CD14-positive monocyte (primary cell): ENCODE results near the gene PABPN1L. TPM values are rescaled to one million over a fixed set of nuclear protein-coding genes. Genes with fewer than 3 reads are reported as not detected.

ENCODE experiments used
- DNase-seq, 3 donors: peaks; one replicate each; pipeline ENCODE4 v3.0.0-alpha.2; 2011 to 2022
- H2AFZ ChIP-seq: 2 replicates; pipeline ENCODE4 v1.6.0; 2012; ENCODE audit warnings: mild to moderate bottlenecking, low read depth, low read length, inconsistent platforms; ENCODE audit not compliant: insufficient read depth, poor library complexity, severe bottlenecking
- H3K27ac ChIP-seq, 2 donors: 1 replicate in 1 of 2; 2 replicates in 1 of 2; pipeline ENCODE4 v1.5.1; 2012 to 2013; ENCODE audit warnings: low read length in 2 of 2, control low read depth in 1 of 2, inconsistent platforms in 1 of 2, low read depth in 1 of 2, mild to moderate bottlenecking in 1 of 2
- H3K27me3 ChIP-seq, 2 donors: one replicate each; pipeline versions ENCODE4 v1.6.0 to v1.6.1; 2011 to 2013; ENCODE audit warnings: low read length in 2 of 2; ENCODE audit not compliant: control insufficient read depth in 2 of 2, insufficient read depth in 2 of 2
- H3K36me3 ChIP-seq, 2 donors: replicated peaks in 1 of 2; 1 replicate in 1 of 2; 2 replicates in 1 of 2; pipeline versions ENCODE4 v1.5.1 to v1.6.1; 2012 to 2013; ENCODE audit warnings: low read length in 2 of 2, control low read depth in 1 of 2, inconsistent platforms in 1 of 2, mild to moderate bottlenecking in 1 of 2; ENCODE audit not compliant: insufficient read depth in 2 of 2, control insufficient read depth in 1 of 2
- H3K4me1 ChIP-seq, 2 donors: 1 replicate in 1 of 2; 2 replicates in 1 of 2; pipeline versions ENCODE4 v1.5.1 to v1.6.1; 2012 to 2013; ENCODE audit warnings: low read length in 2 of 2, control low read depth in 1 of 2, inconsistent platforms in 1 of 2, mild to moderate bottlenecking in 1 of 2, moderate library complexity in 1 of 2; ENCODE audit not compliant: insufficient read depth in 2 of 2, control insufficient read depth in 1 of 2
- H3K4me2 ChIP-seq: replicated peaks from 2 replicates; pipeline ENCODE3; 2012; ENCODE audit warnings: low read length, moderate library complexity, mild to moderate bottlenecking; ENCODE audit not compliant: poor library complexity, severe bottlenecking; ENCODE audit errors: extremely low read depth
- H3K4me3 ChIP-seq, 3 experiments: fragments of 200-600 bp in 1 of 3; sonication (generic) in 1 of 3; replicated peaks in 1 of 3; 1 replicate in 2 of 3; 2 replicates in 1 of 3; pipeline ENCODE4 v1.5.1; 2011 to 2013; ENCODE audit warnings: low read length in 3 of 3, mild to moderate bottlenecking in 3 of 3, control low read depth in 2 of 3, low read depth in 2 of 3, inconsistent platforms in 1 of 3, moderate library complexity in 1 of 3
- H3K79me2 ChIP-seq: 2 replicates; pipeline ENCODE4 v1.6.0; 2012; ENCODE audit warnings: mild to moderate bottlenecking, control low read depth, inconsistent platforms, low read length, moderate library complexity; ENCODE audit not compliant: insufficient read depth
- H3K9ac ChIP-seq: 2 replicates; pipeline ENCODE4 v1.6.0; 2017; ENCODE audit warnings: low read length, mild to moderate bottlenecking; ENCODE audit not compliant: insufficient read depth, poor library complexity, severe bottlenecking
- H3K9me3 ChIP-seq, 2 donors: replicated peaks in 1 of 2; 1 replicate in 1 of 2; 2 replicates in 1 of 2; pipeline versions ENCODE4 v1.5.1 to v1.6.1; 2012 to 2013; ENCODE audit warnings: low read length in 2 of 2, control low read depth in 1 of 2; ENCODE audit not compliant: control insufficient read depth in 1 of 2, insufficient read depth in 1 of 2
- H4K20me1 ChIP-seq: 2 replicates; pipeline ENCODE4 v1.6.0; 2012; ENCODE audit warnings: mild to moderate bottlenecking, low read length, control low read depth, moderate library complexity; ENCODE audit not compliant: insufficient read depth
- H3K27ac Mint-ChIP-seq, 7 donors: one replicate each; pipeline ENCODE4 v1.8.0; 2020; ENCODE audit warnings: mild to moderate bottlenecking in 7 of 7, mixed read lengths in 7 of 7, moderate library complexity in 6 of 7, inconsistent platforms in 2 of 7
- H3K27me3 Mint-ChIP-seq, 3 donors: one replicate each; pipeline ENCODE4 v1.8.0; 2021 to 2022; ENCODE audit warnings: low read depth in 3 of 3, mild to moderate bottlenecking in 3 of 3, mixed read lengths in 3 of 3, moderate library complexity in 3 of 3, inconsistent platforms in 1 of 3
- H3K36me3 Mint-ChIP-seq, 2 donors: one replicate each; pipeline ENCODE4 v1.8.0; 2020; ENCODE audit warnings: mixed read lengths in 2 of 2, inconsistent platforms in 1 of 2, mild to moderate bottlenecking in 1 of 2
- H3K4me1 Mint-ChIP-seq: one replicate; pipeline ENCODE4 v1.8.0; 2020; ENCODE audit warnings: mild to moderate bottlenecking, mixed read lengths
- H3K4me3 Mint-ChIP-seq, 2 donors: one replicate each; pipeline ENCODE4 v1.8.0; 2020; ENCODE audit warnings: mild to moderate bottlenecking in 2 of 2, mixed read lengths in 2 of 2, moderate library complexity in 1 of 2
- H3K9me3 Mint-ChIP-seq, 7 donors: one replicate each; pipeline ENCODE4 v1.8.0; 2020 to 2022; ENCODE audit warnings: mixed read lengths in 7 of 7, mild to moderate bottlenecking in 6 of 7, moderate library complexity in 6 of 7, inconsistent platforms in 2 of 7
- CTCF ChIP-seq: fragments of 200-600 bp; IDR thresholded peaks from one replicate; pipeline ENCODE4 v1.8.0; 2022; ENCODE audit warnings: antibody characterized with exemption, mild to moderate bottlenecking
- WGBS: methylation state at CpG from one replicate; pipeline ENCODE4 v1.1.5; 2013; ENCODE audit warnings: missing lambda C conversion rate; ENCODE audit not compliant: insufficient coverage; 5-methylcytosine and 5-hydroxymethylcytosine counted together
- intact Hi-C, 2 donors: fragments of 100-400 bp; cut with micrococcal nuclease; formaldehyde crosslinking; loops; one replicate each; pipeline versions ENCODE4 v1.15.0 to v1.15.1; 2023
- polyA plus RNA-seq, 3 donors: library from polyadenylated mRNA; depleted of rRNA in 1 of 3; unstranded in 2 of 3; stranded (reverse) in 1 of 3; fragments of 300-500 nt in 2 of 3; fragments of >200 nt in 1 of 3; fragmentation: Illumina TruSeq in 2 of 3; gene quantifications; 1 replicate in 2 of 3; 2 replicates in 1 of 3; pipeline ENCODE4 v1.2.3, GENCODE V29; 2012 to 2021

Gene PABPN1L
- polyA plus RNA-seq, 3 donors = 0.39 TPM; not detected in 2

- Mint-ChIP-seq H3K4me1 (peaks cover 2% of the 10 kb centered on the region), H3K9me3 (peaks cover 0 to 7% (median 2%) of the 10 kb centered on the region in 7 donors), H3K27ac (no peak overlapping the region), H3K4me3 (no peak overlapping the region), H3K27me3 (peaks cover 0 to 3% (median 1%) of the 10 kb centered on the region in 3 donors), H3K36me3 (peaks cover 25 to 60% of the 10 kb centered on the region in 2 donors)
- no peak for DNase-seq
- Histone ChIP-seq H3K9ac (no peak overlapping the region), H3K27me3 (no peaks in the 10 kb centered on the region), H3K9me3 (peaks cover 0 to 9% of the 10 kb centered on the region in 2 donors), H2AFZ (no peak overlapping the region), H3K4me3 (no peak overlapping the region), H3K27ac (no peak overlapping the region), H3K4me2 (no peak overlapping the region), H3K4me1 (no peaks in the 10 kb centered on the region), H3K79me2 (peaks cover 71% of the 10 kb centered on the region), H3K36me3 (peaks cover 14 to 39% of the 10 kb centered on the region in 2 donors), H4K20me1 (peaks cover 99% of the 10 kb centered on the region)
- intact Hi-C loops = no loop called here
- TF ChIP-seq CTCF = no peak
- WGBS = 86% methylated on average over 3 of the region's 20 CpGs
These were observed 48.4 kb upstream of the PABPN1L start for GRCh38 chr16:88914750-88915368.

GRCh38 chr16:88913870-88914269 lies 47.4 kb upstream of the PABPN1L start:
- no peak overlapping the region for H3K27ac Mint-ChIP-seq
- no peak for TF ChIP-seq CTCF
- no peak for DNase-seq
- no peaks in the 10 kb centered on the region for H3K27me3 ChIP-seq
- intact Hi-C loops = no loop called here
- H4K20me1 ChIP-seq = peaks cover 99% of the 10 kb centered on the region
- no peaks in the 10 kb centered on the region for H3K4me1 Mint-ChIP-seq
- no peak overlapping the region for H3K4me2 ChIP-seq
- WGBS = 93% methylated on average over 13 of the region's 13 CpGs
- H3K9ac ChIP-seq = no peak overlapping the region
- no peak overlapping the region for H3K4me3 Mint-ChIP-seq
- peaks cover 0 to 3% (median 1%) of the 10 kb centered on the region in 3 donors for H3K27me3 Mint-ChIP-seq
- no peak overlapping the region for H3K27ac ChIP-seq
- peaks cover 0 to 7% (median 2%) of the 10 kb centered on the region in 7 donors for H3K9me3 Mint-ChIP-seq
- peaks cover 14 to 36% of the 10 kb centered on the region in 2 donors for H3K36me3 ChIP-seq
- H3K4me3 ChIP-seq = no peak overlapping the region
- no peaks in the 10 kb centered on the region for H3K4me1 ChIP-seq
- peaks cover 73% of the 10 kb centered on the region for H3K79me2 ChIP-seq
- peaks cover 0 to 9% of the 10 kb centered on the region in 2 donors for H3K9me3 ChIP-seq
- peaks cover 24 to 54% of the 10 kb centered on the region in 2 donors for H3K36me3 Mint-ChIP-seq
- H2AFZ ChIP-seq = no peak overlapping the region
